Caco-2 (cell line): ENCODE data around the gene COQ5. TPM values are rescaled to one million over a fixed set of nuclear protein-coding genes. Genes with fewer than 3 reads are reported as not detected.

ENCODE experiments used
- BruUV-seq: library from RNA; stranded (reverse); fragments of 400-500 nt; replicated peaks from 2 replicates; lab custom pipeline; 2021; lab: Mats Ljungman, UMichigan
- CTCF ChIA-PET: fragments of 300-600 bp; sonication (Branson Sonifier 250); formaldehyde crosslinking; loops from one replicate; lab custom pipeline; 2022; ENCODE audit warnings: antibody characterized with exemption; lab: Charles Lee
- POLR2A ChIA-PET: fragments of 300-600 bp; sonication (Branson Sonifier 250); formaldehyde crosslinking; loops from one replicate; lab custom pipeline; 2022; ENCODE audit warnings: antibody characterized with exemption; lab: Charles Lee
- DNase-seq, 2 experiments: peaks; one replicate each; pipeline versions ENCODE4 v3.0.0 to v3.0.0-alpha.2; 2020 to 2022
- H3K27me3 ChIP-seq: replicated peaks from 2 replicates; pipeline ENCODE4 v1.6.0; 2011; ENCODE audit warnings: low read length; ENCODE audit not compliant: control insufficient read depth, insufficient read depth
- H3K36me3 ChIP-seq: 2 replicates; pipeline ENCODE4 v1.5.1; 2011; ENCODE audit warnings: low read length; ENCODE audit not compliant: control insufficient read depth, insufficient read depth
- H3K4me1 ChIP-seq: fragments of 250-450 bp; sonication (Bioruptor Pico); 2 replicates; pipeline ENCODE4 v1.5.1; 2020; ENCODE audit warnings: mild to moderate bottlenecking
- H3K4me3 ChIP-seq: 2 replicates; pipeline ENCODE4 v1.5.1; 2011; ENCODE audit warnings: low read depth, mild to moderate bottlenecking, control low read depth, low read length
- H3K9me3 ChIP-seq: fragments of 250-450 bp; sonication (Bioruptor Pico); 2 replicates; pipeline ENCODE4 v1.5.1; 2020; ENCODE audit warnings: mild to moderate bottlenecking, moderate library complexity
- H3K27ac Mint-ChIP-seq: one replicate; pipeline ENCODE4 v1.8.0; 2022; ENCODE audit warnings: mixed read lengths; ENCODE audit not compliant: unreplicated experiment
- H3K27me3 Mint-ChIP-seq: one replicate; pipeline ENCODE4 v1.8.0; 2022; ENCODE audit warnings: mixed read lengths; ENCODE audit not compliant: insufficient read depth, unreplicated experiment
- H3K36me3 Mint-ChIP-seq: one replicate; pipeline ENCODE4 v1.8.0; 2022; ENCODE audit warnings: mild to moderate bottlenecking, mixed read lengths; ENCODE audit not compliant: insufficient read depth, unreplicated experiment
- H3K4me1 Mint-ChIP-seq: one replicate; pipeline ENCODE4 v1.8.0; 2022; ENCODE audit warnings: low read depth, mixed read lengths; ENCODE audit not compliant: unreplicated experiment
- H3K4me3 Mint-ChIP-seq: one replicate; pipeline ENCODE4 v1.8.0; 2022; ENCODE audit warnings: mild to moderate bottlenecking, moderate library complexity, mixed read lengths; ENCODE audit not compliant: unreplicated experiment
- H3K9me3 Mint-ChIP-seq: one replicate; pipeline ENCODE4 v1.8.0; 2022; ENCODE audit warnings: mixed read lengths; ENCODE audit not compliant: unreplicated experiment
- CTCF ChIP-seq, 2 experiments: fragments of 200-600 bp in 1 of 2; IDR thresholded peaks; 1 replicate in 1 of 2; 2 replicates in 1 of 2; pipeline versions ENCODE4 v1.5.1 to v1.8.0; 2011 to 2022; ENCODE audit warnings: antibody characterized with exemption in 1 of 2, control low read depth in 1 of 2, inconsistent platforms in 1 of 2, low read depth in 1 of 2, low read length in 1 of 2, mild to moderate bottlenecking in 1 of 2, moderate library complexity in 1 of 2; ENCODE audit not compliant: insufficient read depth in 1 of 2, severe bottlenecking in 1 of 2, unreplicated experiment in 1 of 2
- intact Hi-C: fragments of 100-400 bp; cut with micrococcal nuclease; formaldehyde crosslinking; loops from one replicate; pipeline ENCODE4 v1.10.0; 2022; ENCODE audit not compliant: unreplicated experiment
- total RNA-seq: library from RNA; stranded (reverse); gene quantifications from 2 replicates; pipeline ENCODE4 v1.2.3, GENCODE V29; 2022

The COQ5 gene
- total RNA-seq, 1 experiment from 2014 or later: 20.7 TPM

- Histone ChIP-seq H3K4me3 (no peak overlapping the region), H3K36me3 (peaks cover 3% of the 10 kb centered on the region), H3K4me1 (peaks cover 17% of the 10 kb centered on the region), H3K9me3 (no peaks in the 10 kb centered on the region), H3K27me3 (no peaks in the 10 kb centered on the region)
- no peak overlapping the region for H3K27ac Mint-ChIP-seq
- intact Hi-C loops: no loop called here
- DNase-seq: no peak
- ChIA-PET POLR2A (no interaction called here), CTCF (interaction anchor here (0.6 kb wide), 1 partner anchor 10 kb away, joined by 3 read pairs; no protein-coding TSS in a partner anchor)
- H3K9me3 Mint-ChIP-seq: no peaks in the 10 kb centered on the region
- no peak for TF ChIP-seq CTCF (IDR thresholded peaks at IDR 0.05; ENCODE audit: insufficient read depth in 1 of 2, low read depth in 1 of 2, low read length in 1 of 2, severe bottlenecking in 1 of 2, unreplicated experiment in 1 of 2)
- no peaks in the 10 kb centered on the region for H3K27me3 Mint-ChIP-seq
- BruUV-seq: no TSS peak
- peaks cover 55% of the 10 kb centered on the region for H3K36me3 Mint-ChIP-seq
- H3K4me1 Mint-ChIP-seq: peaks cover 19% of the 10 kb centered on the region
- no peak overlapping the region for H3K4me3 Mint-ChIP-seq
These were observed 30.0 kb downstream of the COQ5 start for GRCh38 chr12:120498870-120499515.

GRCh38 chr12:120497524-120498150 lies 31.3 kb downstream of the COQ5 start:
- Histone ChIP-seq H3K36me3 (peaks cover 1% of the 10 kb centered on the region; the same call in 1 of the 2 replicates), H3K4me1 (peaks cover 17% of the 10 kb centered on the region), H3K9me3 (no peaks in the 10 kb centered on the region), H3K4me3 (peak overlapping the region; percentile 80), H3K27me3 (no peaks in the 10 kb centered on the region)
- ChIA-PET POLR2A (interaction anchor here (0.6 to 2.4 kb wide), 2 partner anchors 32 to 83 kb away, joined by 3 to 17 read pairs; partner anchors contain the start of genes COQ5 and POP5), CTCF (interaction anchor here (1.0 to 1.6 kb wide), 3 partner anchors 31 to 189 kb away, joined by 3 to 6 read pairs (median 3); partner anchors contain the start of genes COQ5 and MLEC)
- peak overlapping the region; percentile 80 for H3K27ac Mint-ChIP-seq
- BruUV-seq: no TSS peak
- no peaks in the 10 kb centered on the region for H3K9me3 Mint-ChIP-seq
- H3K36me3 Mint-ChIP-seq: peaks cover 46% of the 10 kb centered on the region
- H3K4me1 Mint-ChIP-seq: peaks cover 19% of the 10 kb centered on the region
- intact Hi-C loops: no loop called here
- H3K4me3 Mint-ChIP-seq: peak overlapping the region; percentile 96
- no peak for DNase-seq
- no peaks in the 10 kb centered on the region for H3K27me3 Mint-ChIP-seq
- TF ChIP-seq CTCF (IDR thresholded peaks at IDR 0.05; ENCODE audit: insufficient read depth in 1 of 2, low read depth in 1 of 2, low read length in 1 of 2, severe bottlenecking in 1 of 2, unreplicated experiment in 1 of 2): no peak
